HG02571 (cell line): ENCODE data around the gene SPRED1.

Source experiments
- ATAC-seq: cut with Tn5 transposase; IDR thresholded peaks from one replicate; pipeline ENCODE4 v1.9.1; 2021; ENCODE audit warnings: mild to moderate bottlenecking, moderate library complexity; ENCODE audit not compliant: unreplicated experiment

The SPRED1 gene

DNA sequence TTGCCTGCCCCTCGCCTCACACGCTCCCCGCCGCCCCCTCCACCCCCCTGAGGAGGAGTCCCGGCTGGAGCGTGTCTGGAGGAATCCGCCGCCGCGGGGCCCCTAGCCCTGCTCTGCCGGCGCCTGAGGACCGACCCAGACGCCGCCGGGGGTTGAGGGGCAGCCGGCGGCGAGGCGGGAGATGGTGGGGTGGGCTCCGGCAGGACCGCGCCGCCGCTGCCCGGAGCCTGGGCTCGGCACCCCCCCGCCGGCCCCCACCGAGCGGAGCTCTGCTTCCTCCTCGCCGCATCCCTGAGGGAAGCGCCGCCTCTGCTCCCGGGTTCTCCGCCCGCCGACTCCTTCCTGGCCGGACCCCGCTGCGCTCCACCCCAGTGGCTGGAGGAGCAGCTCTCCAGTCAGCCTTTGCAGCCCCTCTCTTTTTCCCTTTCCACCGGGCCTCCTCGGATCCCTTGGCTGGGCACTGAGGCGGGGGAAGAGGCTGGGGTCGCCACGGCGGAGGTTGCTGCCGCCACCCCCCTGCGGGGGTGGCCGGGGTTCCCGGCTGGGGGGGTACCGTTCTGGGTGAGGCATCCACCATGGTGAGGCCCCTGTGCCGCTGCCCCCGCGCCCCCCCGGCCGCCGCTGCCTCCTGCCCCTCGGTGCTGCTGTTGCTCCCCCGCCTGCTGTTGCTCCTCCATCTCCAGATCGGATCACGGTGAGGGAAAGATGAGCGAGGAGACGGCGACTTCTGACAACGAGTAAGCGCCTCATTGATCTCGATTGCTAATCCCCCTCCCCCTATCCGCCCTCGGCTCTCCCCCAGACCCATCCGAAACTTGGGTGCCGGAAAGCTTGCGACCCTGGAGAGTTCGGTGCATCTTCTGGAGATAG, at the start of gene SPRED1:
Gene SPRED1, plus strand, starts transcription at position 356 of the 870 bp plus-strand sequence. Its CDS starts 350 bp downstream, at position 706.
- peak; percentile 12 for ATAC-seq

DNA sequence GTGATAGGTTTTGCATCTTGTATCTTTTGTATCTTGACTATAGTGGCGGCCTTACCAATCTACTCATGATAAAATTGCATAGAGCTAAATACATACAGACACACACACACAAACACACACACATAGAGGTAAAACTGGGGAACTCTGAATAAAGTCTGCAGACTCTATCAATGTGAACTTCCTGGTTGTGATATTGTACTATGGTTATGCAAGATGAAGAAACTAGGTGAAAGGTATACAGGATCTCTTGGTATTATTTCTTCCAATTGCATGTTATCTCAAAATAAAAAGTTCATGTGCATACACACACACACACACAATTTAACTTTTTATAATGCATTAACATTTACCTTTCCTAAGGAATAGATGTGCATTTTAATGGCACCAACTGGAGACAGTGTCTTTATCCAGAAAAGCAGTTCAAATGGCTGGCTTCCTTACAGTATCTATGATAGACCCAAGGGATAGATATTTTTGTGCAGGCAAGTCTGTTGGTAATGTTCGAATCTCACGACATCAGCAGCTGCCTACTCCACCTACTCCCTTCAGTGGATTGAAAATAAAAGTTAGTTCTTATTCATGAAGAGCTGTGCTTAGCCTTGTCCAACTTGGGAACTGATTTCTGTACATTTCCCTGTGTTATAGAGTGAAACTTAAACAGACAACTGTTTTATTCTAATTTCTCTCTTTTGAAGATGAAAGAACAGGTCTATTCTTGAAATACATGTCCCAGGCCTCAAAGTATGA, 46.9 kb upstream of the SPRED1 start:
- no peak for ATAC-seq

DNA sequence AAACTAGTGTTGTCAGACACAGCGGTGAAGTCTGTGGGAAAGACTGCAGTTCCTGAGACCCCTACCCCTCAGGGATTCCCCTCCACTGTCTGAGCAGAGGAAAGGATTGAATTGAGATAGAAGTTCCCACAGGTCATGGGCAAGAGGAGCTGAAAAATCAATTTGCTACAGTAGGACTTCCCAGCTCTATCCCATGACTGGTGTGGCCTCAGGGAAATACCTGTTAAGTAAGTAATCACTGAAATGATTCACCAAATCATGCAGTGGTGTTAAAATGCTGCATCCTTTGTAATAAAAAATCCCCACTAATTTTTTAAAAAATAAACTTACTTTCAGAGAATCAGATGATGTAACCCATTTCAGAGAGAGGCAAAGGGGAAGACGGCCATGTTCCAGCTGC, 45.0 kb upstream of the SPRED1 start:
- ATAC-seq = no peak

GRCh38 chr15:38208206-38208605, 44.4 kb upstream of the SPRED1 start:
- no peak for ATAC-seq

DNA sequence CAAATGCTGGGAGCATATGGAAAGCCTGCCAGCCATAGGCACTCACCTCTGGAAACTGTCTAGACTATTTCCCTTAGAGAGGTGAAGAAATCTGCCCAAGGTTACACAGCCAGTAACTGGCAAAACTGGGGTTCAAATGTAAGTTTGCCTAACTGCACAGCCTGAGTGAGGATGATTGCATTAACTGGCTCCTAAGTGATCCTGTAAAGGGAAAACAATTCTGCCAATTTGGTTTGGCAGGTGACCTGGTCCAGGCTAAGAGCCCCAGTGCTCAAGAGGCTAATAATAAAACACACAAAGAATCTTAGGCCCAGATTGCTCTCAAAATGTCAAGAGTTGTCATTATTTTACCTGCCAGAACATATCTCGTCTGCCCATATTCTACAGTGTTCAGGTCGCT, 43.9 kb upstream of the SPRED1 start:
- no peak for ATAC-seq

DNA sequence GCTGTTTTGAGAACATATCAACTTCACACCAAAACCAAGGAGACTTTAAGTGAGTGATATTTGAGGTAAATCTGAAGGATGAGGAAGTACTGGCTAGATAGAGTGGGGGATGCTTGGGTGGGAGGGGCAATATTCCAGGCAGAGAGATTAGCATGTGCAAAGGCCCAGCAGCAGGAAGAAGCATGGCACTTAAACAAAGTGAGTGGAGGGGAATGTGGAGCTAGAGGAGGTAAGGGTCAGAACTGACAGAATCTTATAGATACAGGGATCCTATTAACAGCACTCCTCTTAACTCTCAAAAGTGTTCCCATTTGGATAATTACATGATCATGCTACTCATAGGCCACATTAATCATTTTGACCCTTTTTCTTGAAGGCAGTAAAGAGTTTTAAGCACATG, 41.4 kb upstream of the SPRED1 start:
- ATAC-seq = no peak

DNA sequence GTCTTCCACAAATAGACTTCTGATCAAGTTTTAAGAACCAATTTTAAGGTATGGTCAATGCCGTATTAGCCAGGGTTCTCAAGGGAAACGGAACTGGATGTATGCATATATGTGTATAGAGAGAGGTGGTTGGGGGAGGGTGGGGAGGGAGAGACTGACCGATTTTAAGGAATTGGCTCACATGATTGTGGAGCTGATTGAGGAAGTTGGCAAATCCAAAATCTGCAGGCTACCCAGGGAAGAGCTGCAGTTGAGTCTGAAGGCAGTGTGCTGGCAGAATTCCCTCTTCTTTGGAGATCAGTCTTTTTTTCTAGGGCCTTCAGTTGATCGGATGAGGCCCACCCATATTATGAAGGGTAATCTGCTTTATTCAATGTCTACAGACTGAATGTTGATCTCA, 40.8 kb upstream of the SPRED1 start:
- ATAC-seq = no peak

DNA sequence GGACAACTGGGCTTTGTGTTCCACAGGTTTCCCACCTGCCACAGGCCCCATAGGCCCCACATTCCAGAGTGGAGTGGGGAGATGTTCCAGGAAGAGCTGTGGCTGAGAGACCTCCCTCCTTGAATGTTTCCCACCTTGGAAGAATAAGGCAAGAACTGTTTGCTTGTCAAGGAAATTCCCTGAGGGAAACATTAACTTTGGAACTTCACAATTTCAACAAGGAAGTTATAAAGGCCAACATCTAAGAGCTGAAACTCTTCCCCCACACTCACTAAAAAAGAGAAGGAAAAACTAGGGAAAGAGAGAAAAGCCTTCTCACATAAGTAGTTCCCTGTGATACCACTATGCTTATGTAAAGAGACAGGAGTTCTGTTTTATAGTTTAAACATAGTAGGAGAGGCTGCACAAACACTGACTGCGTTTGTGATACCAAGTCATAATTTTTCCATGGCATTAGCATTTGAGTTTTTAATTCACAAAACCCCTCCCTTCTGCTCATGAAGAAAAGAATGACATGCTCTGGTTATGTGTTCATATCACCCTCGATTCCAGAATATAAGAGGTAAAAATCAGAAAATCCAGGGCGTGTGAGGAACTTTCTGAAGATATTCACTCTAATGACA, 39.8 kb upstream of the SPRED1 start:
- ATAC-seq = no peak

DNA sequence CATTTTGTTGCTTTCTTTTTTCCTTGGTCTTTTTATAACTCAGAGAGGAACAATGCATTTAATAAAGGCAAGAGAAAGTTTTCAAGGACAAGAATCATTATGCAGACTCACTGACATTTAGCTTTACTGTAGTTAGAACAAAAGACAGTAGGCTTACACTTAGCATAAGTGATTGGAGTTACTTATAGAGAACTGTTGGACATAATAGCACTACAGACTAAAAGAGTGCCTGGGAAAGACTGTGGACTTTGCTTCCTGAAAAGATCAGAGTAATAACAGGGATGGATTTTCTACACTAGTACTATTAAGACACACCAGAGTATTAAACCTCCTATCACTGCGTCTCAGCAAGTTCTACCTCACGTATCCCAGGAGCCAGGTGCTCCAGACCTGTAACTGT, 39.3 kb upstream of the SPRED1 start:
- no peak for ATAC-seq

GRCh38 chr15:38215707-38216106, 36.9 kb upstream of the SPRED1 start:
- no peak for ATAC-seq

DNA sequence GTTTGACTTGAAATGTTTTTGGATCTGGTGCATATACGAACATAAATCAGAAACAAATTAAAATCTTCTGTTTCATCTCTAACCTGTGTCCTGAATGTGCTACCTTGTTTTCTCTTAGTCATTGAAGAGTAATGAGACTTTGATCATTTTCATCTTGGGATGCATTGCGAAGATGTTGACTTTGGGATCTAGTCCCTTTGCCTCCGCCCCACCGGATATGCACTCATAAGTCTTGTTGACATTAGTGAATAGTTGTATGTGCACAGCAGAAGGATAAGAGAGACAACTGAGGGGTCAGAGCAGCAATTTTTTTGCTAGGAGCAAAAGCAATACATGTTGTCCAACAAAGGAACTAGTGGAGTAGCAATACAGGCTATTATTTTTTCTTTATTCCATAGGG, 35.9 kb upstream of the SPRED1 start:
- ATAC-seq = no peak

GRCh38 chr15:38217191-38217595, 35.4 kb upstream of the SPRED1 start:
- no peak for ATAC-seq

DNA sequence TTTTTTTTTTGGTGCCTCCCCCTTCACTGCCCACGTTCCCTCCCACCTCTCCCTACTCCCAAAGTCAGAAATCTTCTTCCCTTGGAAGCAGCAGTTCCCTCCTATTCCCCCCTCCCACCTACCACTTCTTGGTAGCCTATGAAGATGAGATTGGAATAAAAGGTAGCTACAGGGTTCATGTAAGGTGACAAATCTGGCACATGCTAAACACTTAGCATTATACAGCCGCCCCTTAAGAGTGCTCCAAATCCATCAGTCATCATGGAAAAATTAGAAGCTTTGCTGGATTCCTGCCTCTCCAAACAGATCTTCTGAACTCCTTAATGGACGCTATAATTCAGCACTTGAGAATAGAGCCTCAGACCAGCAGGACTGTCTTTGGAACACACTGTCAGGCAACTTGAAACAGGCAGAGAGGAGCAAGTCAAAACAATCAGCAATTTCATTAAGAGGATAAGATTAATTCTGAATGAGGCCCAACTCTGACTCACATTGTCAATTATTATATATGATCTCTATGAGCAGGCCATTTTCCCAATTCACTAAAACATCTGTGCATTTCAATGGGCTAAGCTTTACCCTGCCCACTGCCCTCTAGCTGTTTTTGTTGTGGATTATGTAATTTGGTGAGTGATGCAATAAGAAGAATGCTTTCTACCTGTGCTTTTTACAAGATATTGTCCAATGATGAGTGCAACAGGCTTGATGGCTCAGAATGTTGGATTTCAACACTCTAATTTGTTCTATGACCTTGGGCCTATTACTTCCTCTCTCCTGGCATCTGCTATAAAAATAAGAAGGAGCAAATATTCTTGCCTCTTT, 34.6 kb upstream of the SPRED1 start:
- ATAC-seq = no peak

DNA sequence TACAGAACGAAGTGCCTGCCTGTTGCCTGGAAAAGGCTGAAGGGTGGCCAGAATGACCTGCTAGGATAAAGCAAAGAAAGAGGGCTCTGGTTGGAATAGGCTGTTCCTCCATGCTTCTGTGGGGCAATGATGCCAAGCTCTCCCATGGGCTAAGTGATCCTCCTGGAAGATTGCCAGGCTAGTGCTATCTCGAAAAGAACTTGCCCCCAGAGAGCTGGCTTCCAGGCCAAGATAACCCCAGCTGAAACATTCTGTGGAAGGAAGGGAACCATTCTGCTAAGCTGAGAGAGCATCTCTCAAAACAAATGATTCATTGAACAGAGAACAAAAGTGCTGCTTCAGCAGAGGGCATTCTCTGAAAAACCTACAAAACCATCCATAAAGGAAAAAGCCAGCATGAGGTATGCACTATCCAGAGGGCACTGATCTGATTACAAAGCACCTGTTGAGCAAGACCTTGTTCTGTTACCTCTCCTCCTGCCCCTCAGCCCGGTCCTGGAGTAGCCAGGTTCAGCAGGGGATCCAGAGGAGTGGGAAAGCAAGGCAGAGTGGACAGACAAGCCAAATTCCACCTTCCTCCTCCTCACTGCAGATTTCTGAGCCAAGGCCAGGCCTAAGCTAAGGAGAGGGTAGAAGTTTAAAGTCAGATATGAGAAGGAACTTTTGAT, 31.9 kb upstream of the SPRED1 start:
- no peak for ATAC-seq

GRCh38 chr15:38224486-38224885, 28.1 kb upstream of the SPRED1 start:
- ATAC-seq = no peak

GRCh38 chr15:38225381-38225780, 27.3 kb upstream of the SPRED1 start:
- ATAC-seq = no peak

GRCh38 chr15:38226608-38227266, 25.9 kb upstream of the SPRED1 start:
- ATAC-seq = no peak

- no peak for ATAC-seq
Measured at GRCh38 chr15:38227941-38228340, 24.7 kb upstream of the SPRED1 start.

- no peak for ATAC-seq
Measured at GRCh38 chr15:38228618-38229017, 24.0 kb upstream of the SPRED1 start.
